GM12892 (cell line): Measurements from ENCODE around the gene CD163L1.

ENCODE experiments used
- POLR2A ChIP-seq: IDR thresholded peaks from 2 replicates; pipeline ENCODE4 v1.6.1; 2011; ENCODE audit warnings: low read depth, low read length, control low read depth
- POLR2AphosphoS5 ChIP-seq: IDR thresholded peaks from 2 replicates; pipeline ENCODE4 v1.6.1; 2011; ENCODE audit warnings: low read depth, low read length, control low read depth

DNA sequence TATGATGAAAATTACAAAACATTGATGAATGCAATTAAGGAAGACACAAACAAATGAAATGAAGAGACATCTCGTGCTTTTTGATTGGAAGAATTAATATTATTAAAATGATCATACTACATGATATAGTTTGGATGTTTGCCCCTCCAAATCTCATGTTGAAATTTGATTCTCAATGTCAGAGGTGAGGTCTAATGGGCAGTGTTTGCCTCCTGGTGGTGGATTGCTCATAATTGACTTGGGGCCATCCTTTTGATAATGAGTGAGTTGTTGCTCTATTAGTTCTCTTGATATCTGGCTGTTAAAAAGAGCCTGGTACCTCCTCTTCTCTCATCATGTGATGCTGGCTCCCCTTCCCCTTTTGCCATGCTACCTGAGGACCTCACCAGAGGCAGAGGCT is 56.7 kb downstream of the CD163L1 start:
- TF ChIP-seq POLR2A (no peak), POLR2AphosphoS5 (no peak)
